GM21786 (cell line): ENCODE results near the gene RAD51B.
A peak's percentile ranks its signal among the peaks of the same experiment; 100 is the strongest.
"Not testable (repeated sequence)": the region's sequence is repeated elsewhere in the genome, so short reads cannot be mapped to it uniquely, and the experiment has no call there.

ENCODE experiments used
- ATAC-seq: cut with Tn5 transposase; IDR thresholded peaks from one replicate; pipeline ENCODE4 v1.9.1; 2021; ENCODE audit not compliant: unreplicated experiment

RAD51B gene

GRCh38 chr14:68167383-68168087 lies 348.0 kb downstream of the RAD51B start:
- no peak for ATAC-seq

- no peak for ATAC-seq
Observed at GRCh38 chr14:68168460-68169109, 349.0 kb downstream of the RAD51B start.

- no peak for ATAC-seq
Observed at GRCh38 chr14:68172216-68172615, 352.6 kb downstream of the RAD51B start.

- ATAC-seq = no peak
Observed at GRCh38 chr14:68172627-68173026, 353.0 kb downstream of the RAD51B start.

- no peak for ATAC-seq
Observed at GRCh38 chr14:68173227-68173972, 353.8 kb downstream of the RAD51B start.

- ATAC-seq = no peak
Observed at GRCh38 chr14:68174446-68174845, 354.9 kb downstream of the RAD51B start.

- ATAC-seq = no peak
Observed at GRCh38 chr14:68176687-68177086, 357.1 kb downstream of the RAD51B start.

GRCh38 chr14:68177728-68178127 lies 358.1 kb downstream of the RAD51B start:
- ATAC-seq = no peak

GRCh38 chr14:68178282-68178681 lies 358.7 kb downstream of the RAD51B start:
- no peak for ATAC-seq

- ATAC-seq = no peak
Observed at GRCh38 chr14:68181519-68182326, 362.1 kb downstream of the RAD51B start.

GRCh38 chr14:68182492-68182891 lies 362.9 kb downstream of the RAD51B start:
- peak; percentile 63 for ATAC-seq

GRCh38 chr14:68186500-68187276 lies 367.1 kb downstream of the RAD51B start:
- not testable (repeated sequence) for ATAC-seq

- ATAC-seq = no peak
Observed at GRCh38 chr14:68188174-68188573, 368.6 kb downstream of the RAD51B start.

GRCh38 chr14:68190032-68190431 lies 370.5 kb downstream of the RAD51B start:
- no peak for ATAC-seq

GRCh38 chr14:68191567-68192321 lies 372.2 kb downstream of the RAD51B start:
- ATAC-seq = no peak

- no peak for ATAC-seq
Observed at GRCh38 chr14:68192935-68193334, 373.4 kb downstream of the RAD51B start.

- no peak for ATAC-seq
Observed at GRCh38 chr14:68193970-68194681, 374.5 kb downstream of the RAD51B start.

- no peak for ATAC-seq
Observed at GRCh38 chr14:68195126-68195525, 375.5 kb downstream of the RAD51B start.
